AG10803 (cell line): ENCODE measurements around the gene KLC1.
A peak's percentile ranks its signal among the peaks of the same experiment; 100 is the strongest.

ENCODE experiments used
- DNase-seq: peaks from one replicate; pipeline ENCODE4 v3.0.0; 2010; ENCODE audit warnings: low read depth
- H3K4me3 ChIP-seq: 2 replicates; pipeline ENCODE4 v1.5.1; 2011; ENCODE audit warnings: mild to moderate bottlenecking, low read length, control low read depth
- TF ChIP-seq, protein P1 (sequence below): conservative IDR thresholded peaks from 2 replicates; pipeline ENCODE4 v1.5.1; 2011; ENCODE audit warnings: mild to moderate bottlenecking, low read length, control low read depth, inconsistent platforms

KLC1 gene

DNA sequence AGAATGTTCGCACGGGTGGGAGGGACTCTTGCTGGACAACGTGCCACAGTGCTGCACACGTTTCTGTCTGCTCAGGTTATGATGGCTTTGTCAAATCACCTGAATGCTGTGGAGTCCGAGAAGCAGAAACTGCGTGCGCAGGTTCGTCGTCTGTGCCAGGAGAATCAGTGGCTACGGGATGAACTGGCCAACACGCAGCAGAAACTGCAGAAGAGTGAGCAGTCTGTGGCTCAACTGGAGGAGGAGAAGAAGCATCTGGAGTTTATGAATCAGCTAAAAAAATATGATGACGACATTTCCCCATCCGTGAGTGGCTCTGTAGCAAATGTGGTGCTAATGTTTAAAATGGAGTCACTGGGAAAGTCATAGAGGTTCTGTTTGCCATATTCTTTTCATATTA, 28.5 kb downstream of the KLC1 start:
- peak; percentile 91 for DNase-seq
- TF ChIP-seq, protein P1, sequence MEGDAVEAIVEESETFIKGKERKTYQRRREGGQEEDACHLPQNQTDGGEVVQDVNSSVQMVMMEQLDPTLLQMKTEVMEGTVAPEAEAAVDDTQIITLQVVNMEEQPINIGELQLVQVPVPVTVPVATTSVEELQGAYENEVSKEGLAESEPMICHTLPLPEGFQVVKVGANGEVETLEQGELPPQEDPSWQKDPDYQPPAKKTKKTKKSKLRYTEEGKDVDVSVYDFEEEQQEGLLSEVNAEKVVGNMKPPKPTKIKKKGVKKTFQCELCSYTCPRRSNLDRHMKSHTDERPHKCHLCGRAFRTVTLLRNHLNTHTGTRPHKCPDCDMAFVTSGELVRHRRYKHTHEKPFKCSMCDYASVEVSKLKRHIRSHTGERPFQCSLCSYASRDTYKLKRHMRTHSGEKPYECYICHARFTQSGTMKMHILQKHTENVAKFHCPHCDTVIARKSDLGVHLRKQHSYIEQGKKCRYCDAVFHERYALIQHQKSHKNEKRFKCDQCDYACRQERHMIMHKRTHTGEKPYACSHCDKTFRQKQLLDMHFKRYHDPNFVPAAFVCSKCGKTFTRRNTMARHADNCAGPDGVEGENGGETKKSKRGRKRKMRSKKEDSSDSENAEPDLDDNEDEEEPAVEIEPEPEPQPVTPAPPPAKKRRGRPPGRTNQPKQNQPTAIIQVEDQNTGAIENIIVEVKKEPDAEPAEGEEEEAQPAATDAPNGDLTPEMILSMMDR = no peak
- H3K4me3 ChIP-seq = peak overlapping the region; percentile 27

DNA sequence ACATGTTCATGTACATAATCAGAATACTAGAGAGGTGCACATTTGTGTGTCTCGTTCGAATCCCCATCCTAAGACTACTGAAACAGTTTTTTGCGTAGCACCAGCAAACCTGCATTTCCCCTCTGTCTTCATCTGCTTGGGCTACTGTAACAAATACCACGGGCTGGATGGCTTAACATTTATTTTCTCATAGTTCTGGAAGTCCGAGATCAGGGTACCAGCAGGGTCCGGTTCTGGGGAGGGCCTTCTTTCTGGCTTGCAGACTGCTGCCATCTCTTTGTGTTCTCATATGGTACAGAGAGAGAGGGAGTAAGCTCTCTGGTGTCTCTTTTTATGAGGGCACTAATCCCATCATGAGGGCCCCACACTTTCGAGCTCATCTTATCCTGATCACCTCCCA, 30.6 kb downstream of the KLC1 start:
- no peak for DNase-seq
- no peak overlapping the region for H3K4me3 ChIP-seq
- TF ChIP-seq, protein P1 = no peak

DNA sequence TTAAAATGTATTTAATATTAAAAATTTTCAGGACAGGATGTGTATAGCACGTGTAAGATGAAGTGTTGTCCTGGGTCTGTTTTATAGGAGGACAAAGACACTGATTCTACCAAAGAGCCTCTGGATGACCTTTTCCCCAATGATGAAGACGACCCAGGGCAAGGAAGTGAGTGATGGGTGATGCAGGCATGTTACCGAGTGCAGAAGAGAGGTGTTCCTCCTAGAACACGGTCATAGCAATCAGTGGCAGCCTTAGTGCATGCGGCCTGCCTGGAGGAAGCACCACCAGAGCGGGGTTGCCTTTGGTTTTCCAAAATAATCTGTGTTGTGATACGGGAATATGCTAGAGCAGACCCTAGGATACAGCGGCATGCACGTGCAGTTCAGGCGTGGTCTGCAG, 33.0 kb downstream of the KLC1 start:
- TF ChIP-seq, protein P1 = no peak
- H3K4me3 ChIP-seq = no peak overlapping the region
- DNase-seq = no peak

DNA sequence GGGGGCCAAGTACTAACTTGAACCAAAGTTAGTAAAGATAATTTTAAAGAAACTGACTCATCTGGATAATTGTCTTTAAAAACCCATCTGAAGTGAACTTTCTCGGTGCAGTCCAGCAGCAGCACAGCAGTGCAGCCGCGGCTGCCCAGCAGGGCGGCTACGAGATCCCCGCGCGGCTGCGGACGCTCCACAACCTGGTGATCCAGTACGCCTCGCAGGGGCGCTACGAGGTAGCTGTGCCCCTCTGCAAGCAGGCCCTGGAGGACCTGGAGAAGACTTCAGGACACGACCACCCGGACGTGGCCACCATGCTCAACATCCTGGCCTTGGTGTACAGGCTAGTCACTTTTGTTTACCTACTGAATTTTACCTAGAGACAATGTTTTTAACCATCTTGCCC, 33.6 kb downstream of the KLC1 start:
- DNase-seq = no peak
- H3K4me3 ChIP-seq = no peak overlapping the region
- TF ChIP-seq, protein P1 = no peak

DNA sequence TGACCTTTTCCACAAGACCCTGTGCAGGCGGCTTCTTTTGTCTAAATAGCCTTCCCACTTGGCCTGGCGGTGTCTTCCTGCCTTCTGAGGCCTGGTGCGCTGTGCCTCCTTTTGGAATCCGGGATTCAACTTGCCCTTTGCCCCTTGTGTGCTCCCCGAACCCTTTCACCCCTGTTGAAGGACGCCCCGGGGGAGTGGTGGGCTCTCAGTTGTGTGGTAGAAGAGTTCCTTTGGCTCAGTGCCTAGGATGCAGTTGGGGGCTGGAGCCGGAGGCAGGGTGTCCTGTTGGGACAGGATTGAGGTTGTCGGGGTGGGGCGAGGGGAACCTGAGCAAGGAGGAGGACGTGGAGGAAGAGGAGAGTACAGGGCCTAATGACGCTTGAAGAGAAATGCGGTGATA, 34.5 kb downstream of the KLC1 start:
- no peak overlapping the region for H3K4me3 ChIP-seq
- no peak for DNase-seq
- TF ChIP-seq, protein P1 = no peak

DNA sequence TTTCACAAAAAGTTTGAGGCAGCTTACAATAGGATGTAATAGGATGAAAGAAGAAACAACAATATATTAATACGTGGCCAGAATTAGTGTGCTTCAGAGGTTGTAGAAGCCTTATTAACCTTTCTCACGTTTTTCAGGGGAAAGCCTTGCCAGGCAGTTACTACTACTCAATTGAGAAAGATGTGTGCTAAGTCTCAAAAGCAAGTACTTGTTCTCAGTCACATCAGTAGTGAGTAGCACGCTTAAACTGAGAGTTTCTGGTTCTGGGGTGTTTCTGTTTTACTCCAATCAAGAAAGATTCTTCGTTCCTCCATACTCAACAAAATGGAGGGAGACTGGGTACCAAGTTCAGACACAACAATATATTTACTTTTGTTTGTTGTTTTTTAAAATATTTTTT, 38.7 kb downstream of the KLC1 start:
- DNase-seq = no peak
- H3K4me3 ChIP-seq = no peak overlapping the region
- TF ChIP-seq, protein P1 = no peak

DNA sequence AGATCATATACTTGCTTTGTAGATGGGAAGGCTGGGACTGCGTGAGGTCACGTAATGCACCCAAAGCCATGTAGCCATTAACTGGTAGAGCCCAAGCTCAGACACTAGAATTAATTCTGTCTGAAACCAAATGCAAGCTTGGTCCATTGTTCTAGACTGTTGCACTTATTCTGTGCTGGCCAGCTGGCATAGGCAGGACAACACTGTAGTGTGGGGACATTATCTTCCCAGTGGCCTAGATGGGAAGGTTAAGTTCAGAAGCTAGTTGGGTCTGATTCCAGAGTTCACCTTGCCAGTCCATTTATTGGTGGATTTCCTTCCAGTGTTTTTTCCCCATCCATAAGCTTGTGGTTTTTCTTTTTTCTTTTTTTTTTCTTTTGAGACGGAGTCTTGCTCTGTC, 39.1 kb downstream of the KLC1 start:
- TF ChIP-seq, protein P1 = no peak
- DNase-seq = no peak
- no peak overlapping the region for H3K4me3 ChIP-seq
